Fibroblast of villous mesenchyme (primary cell): Measurements from ENCODE around the gene PPP2R2C. TPM values are rescaled to one million over a fixed set of nuclear protein-coding genes. Genes with fewer than 3 reads are reported as not detected.

Experiments
- DNase-seq: peaks from one replicate; pipeline ENCODE4 v3.0.0-alpha.2; 2010; ENCODE audit warnings: low read depth
- H3K4me3 ChIP-seq: 2 replicates; pipeline ENCODE4 v1.5.1; 2011; ENCODE audit warnings: low read depth, mild to moderate bottlenecking, low read length
- CTCF ChIP-seq: IDR thresholded peaks from 2 replicates; pipeline ENCODE4 v1.5.1; 2012; ENCODE audit warnings: low read depth, mild to moderate bottlenecking, low read length; ENCODE audit not compliant: insufficient read depth
- total RNA-seq: library from RNA; depleted of rRNA; stranded (reverse); fragments of >200 nt; gene quantifications from 2 replicates; pipeline ENCODE4 v1.2.3, GENCODE V29; 2012

PPP2R2C gene
- total RNA-seq, 1 donor: not detected

DNA sequence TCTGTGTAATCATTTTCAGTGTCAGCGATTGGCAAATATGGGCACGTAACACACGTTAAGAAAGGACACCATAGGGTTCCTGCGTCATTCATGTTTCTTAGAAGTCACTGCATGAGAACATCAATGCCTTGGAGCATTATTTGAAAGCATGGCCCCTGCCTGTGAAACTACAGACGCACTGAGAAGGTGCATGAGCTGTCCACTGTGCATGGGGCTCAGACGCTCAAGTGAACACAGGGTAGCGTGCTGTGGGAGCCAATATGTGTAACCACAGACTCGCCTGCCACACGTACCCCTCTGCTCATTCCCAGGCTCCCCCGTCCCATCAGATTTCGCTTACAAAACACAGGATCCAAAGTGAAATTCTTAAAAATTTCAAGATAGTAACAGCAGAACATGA is 6.5 kb downstream of the PPP2R2C start:
- no peak for DNase-seq
- H3K4me3 ChIP-seq: no peak overlapping the region
- no peak for TF ChIP-seq CTCF

GRCh38 chr4:6464842-6465588 is 7.4 kb downstream of the PPP2R2C start:
- DNase-seq: no peak
- H3K4me3 ChIP-seq: no peak overlapping the region
- no peak for TF ChIP-seq CTCF

- no peak for DNase-seq
- TF ChIP-seq CTCF: no peak
- H3K4me3 ChIP-seq: no peak overlapping the region
These were observed 8.8 kb downstream of the PPP2R2C start for GRCh38 chr4:6463311-6464289.

- no peak for TF ChIP-seq CTCF
- no peak overlapping the region for H3K4me3 ChIP-seq
- no peak for DNase-seq
These were observed 10.9 kb downstream of the PPP2R2C start for GRCh38 chr4:6461301-6462165.

GRCh38 chr4:6460876-6461275 is 11.5 kb downstream of the PPP2R2C start:
- no peak for TF ChIP-seq CTCF
- no peak overlapping the region for H3K4me3 ChIP-seq
- no peak for DNase-seq

GRCh38 chr4:6458528-6458927 is 13.9 kb downstream of the PPP2R2C start:
- no peak for DNase-seq
- TF ChIP-seq CTCF: no peak
- H3K4me3 ChIP-seq: no peak overlapping the region
